HepG2 (cell line): ENCODE data around the gene ALG9. TPM values are rescaled to one million over a fixed set of nuclear protein-coding genes. Genes with fewer than 3 reads are reported as not detected.
A peak's percentile ranks its signal among the peaks of the same experiment; 100 is the strongest.

Source experiments
- BCL3 ChIP-seq: sonication (generic); formaldehyde crosslinking; IDR thresholded peaks from 2 replicates; pipeline ENCODE4 v1.5.1; 2020; ENCODE audit warnings: mild to moderate bottlenecking, missing genetic modification reagents, moderate library complexity
- CTCF ChIP-seq: sonication (generic); formaldehyde crosslinking; IDR thresholded peaks from 2 replicates; pipeline ENCODE4 v1.5.0; 2020; ENCODE audit warnings: mild to moderate bottlenecking, missing genetic modification reagents, moderate library complexity
- DDIT3 ChIP-seq: sonication (generic); formaldehyde crosslinking; IDR thresholded peaks from 2 replicates; pipeline ENCODE4 v1.4.0; 2020; ENCODE audit warnings: mild to moderate bottlenecking, missing genetic modification reagents
- FOXA3 ChIP-seq: IDR thresholded peaks from 2 replicates; pipeline ENCODE4 v1.6.1; 2016; ENCODE audit warnings: missing genetic modification reagents, missing compliant biosample characterization
- MYC ChIP-seq: sonication (generic); formaldehyde crosslinking; IDR thresholded peaks from 2 replicates; pipeline ENCODE4 v1.9.0; 2021; ENCODE audit warnings: missing genetic modification reagents, borderline replicate concordance
- NCOA5 ChIP-seq: sonication (generic); formaldehyde crosslinking; IDR thresholded peaks from 2 replicates; pipeline ENCODE4 v1.4.0; 2020; ENCODE audit warnings: missing genetic modification reagents
- RAD21 ChIP-seq: fragments of 450-650 bp; formaldehyde crosslinking; IDR thresholded peaks from 2 replicates; pipeline ENCODE4 v1.5.0; 2020; ENCODE audit warnings: mild to moderate bottlenecking
- TEAD3 ChIP-seq: optimal IDR thresholded peaks from 2 replicates; pipeline ENCODE3; 2016; ENCODE audit warnings: borderline replicate concordance
- TFAP4 ChIP-seq: sonication (generic); IDR thresholded peaks from 2 replicates; pipeline ENCODE4 v1.6.1; 2016; ENCODE audit warnings: low read depth, borderline replicate concordance
- ZBTB39 ChIP-seq: sonication (generic); formaldehyde crosslinking; IDR thresholded peaks from 2 replicates; pipeline ENCODE4 v1.5.0; 2020; ENCODE audit warnings: missing genetic modification reagents
- ZBTB43 ChIP-seq: sonication (generic); formaldehyde crosslinking; conservative IDR thresholded peaks from 2 replicates; pipeline ENCODE4 v1.4.0; 2020; ENCODE audit warnings: missing genetic modification reagents
- ZBTB7A ChIP-seq: sonication (generic); formaldehyde crosslinking; IDR thresholded peaks from 2 replicates; pipeline ENCODE4 v1.8.0; 2022; ENCODE audit warnings: mild to moderate bottlenecking, missing genetic modification reagents
- ZNF225 ChIP-seq: sonication (generic); formaldehyde crosslinking; IDR thresholded peaks from 2 replicates; pipeline ENCODE4 v1.4.0; 2020; ENCODE audit warnings: mild to moderate bottlenecking, missing genetic modification reagents
- ZNF547 ChIP-seq: sonication (generic); formaldehyde crosslinking; IDR thresholded peaks from 2 replicates; pipeline ENCODE4 v1.5.1; 2020; ENCODE audit warnings: mild to moderate bottlenecking, missing genetic modification reagents
- ZNF557 ChIP-seq: sonication (generic); formaldehyde crosslinking; IDR thresholded peaks from 2 replicates; pipeline ENCODE4 v1.4.0; 2020; ENCODE audit warnings: missing genetic modification reagents
- ZNF574 ChIP-seq: sonication (generic); formaldehyde crosslinking; IDR thresholded peaks from 2 replicates; pipeline ENCODE4 v1.4.0; 2020; ENCODE audit warnings: missing genetic modification reagents
- polyA plus RNA-seq, 8 experiments: library from polyadenylated mRNA; depleted of rRNA in 3 of 8; stranded (reverse) in 7 of 8; unstranded in 1 of 8; fragments of >200 nt; fragmentation: Illumina TruSeq in 4 of 8; extraction: Trizol in 4 of 8; gene quantifications; 2 replicates each; pipeline versions ENCODE4 v1.2.1 to v1.2.3, GENCODE V29; 2011 to 2016; ENCODE audit warnings: low read depth in 4 of 8, missing spikeins in 1 of 8, mixed read lengths in 1 of 8; ENCODE audit not compliant: insufficient read depth in 1 of 8
- total RNA-seq, 5 experiments: library from RNA; depleted of rRNA; stranded (reverse); fragments of >200 nt; fragmentation: Illumina TruSeq; extraction: Trizol; gene quantifications; 2 replicates each; pipeline ENCODE4 v1.2.3, GENCODE V29; 2016; ENCODE audit warnings: low read depth in 1 of 5

ALG9 gene
- total and polyA plus RNA-seq, 2 of the 13 experiments (the other 11 are each of a cell fraction or from before 2014, with no cell fraction given), result 39.4 to 40.6 TPM

GRCh38 chr11:111777094-111778046 lies 94.0 kb downstream of the ALG9 start (continued):
- TF ChIP-seq ZBTB7A (CRISPR knock-in tag), result no peak
- peak; percentile 8; the same call in 1 of the 2 replicates for TF ChIP-seq FOXA3 (CRISPR knock-in tag)
- TF ChIP-seq ZNF557 (CRISPR knock-in tag), result no peak
- peak; percentile 69 for TF ChIP-seq RAD21
- TF ChIP-seq DDIT3, result no peak
- TF ChIP-seq BCL3 (CRISPR knock-in tag), result no peak
- no peak for TF ChIP-seq ZNF225 (CRISPR knock-in tag)
- no peak for TF ChIP-seq ZNF547
- no peak for TF ChIP-seq MYC
- TF ChIP-seq ZBTB43 (CRISPR knock-in tag), result 0 out of 2 replicates have a peak, but pooled peaks have one; percentile 18
- TF ChIP-seq ZNF574, result 0 out of 2 replicates have a peak, but pooled peaks have one; percentile 29
- TF ChIP-seq TFAP4, result no peak
- peak; percentile 86 for TF ChIP-seq CTCF (CRISPR knock-in tag)
- TF ChIP-seq TEAD3 (CRISPR knock-in tag), result peak; percentile 53
- no peak for TF ChIP-seq ZBTB39 (CRISPR knock-in tag)
- TF ChIP-seq NCOA5 (CRISPR knock-in tag), result no peak
